Activated T-helper 1 cell treated with anti-CD3 and anti-CD28 coated beads, Interleukin-2, amount 50 U/mL, for 16 hours (primary cell): ENCODE results near the gene SLC35D3.
"Not testable (repeated sequence)": the region's sequence is repeated elsewhere in the genome, so short reads cannot be mapped to it uniquely, and the experiment has no call there.

Experiments used
- DNase-seq, 2 donors: peaks; one replicate each; pipeline ENCODE4 v3.0.0-alpha.2; 2020; ENCODE audit warnings: low read depth in 1 of 2, low spot score in 1 of 2

The SLC35D3 gene

GRCh38 chr6:136922685-136923006, 545 bp downstream of the SLC35D3 start:
- DNase-seq = no peak

- no peak for DNase-seq
Measured at GRCh38 chr6:136923116-136923953, 1.2 kb downstream of the SLC35D3 start.

GRCh38 chr6:136923954-136924673, 2.0 kb downstream of the SLC35D3 start:
- DNase-seq = no peak

- DNase-seq = no peak
Measured at GRCh38 chr6:136926383-136926782, 4.3 kb downstream of the SLC35D3 start.

- DNase-seq = no peak
Measured at GRCh38 chr6:136927292-136927691, 5.2 kb downstream of the SLC35D3 start.

- no peak for DNase-seq
Measured at GRCh38 chr6:136930528-136930927, 8.4 kb downstream of the SLC35D3 start.

- no peak for DNase-seq
Measured at GRCh38 chr6:136932599-136932998, 10.5 kb downstream of the SLC35D3 start.

GRCh38 chr6:136945072-136945471, 23.0 kb downstream of the SLC35D3 start:
- DNase-seq = no peak

GRCh38 chr6:136945711-136946121, 23.6 kb downstream of the SLC35D3 start:
- DNase-seq = no peak

GRCh38 chr6:136947037-136947436, 24.9 kb downstream of the SLC35D3 start:
- DNase-seq = no peak

- not testable (repeated sequence) for DNase-seq
Measured at GRCh38 chr6:136949957-136950356, 27.9 kb downstream of the SLC35D3 start.

- no peak for DNase-seq
Measured at GRCh38 chr6:136950436-136951126, 28.5 kb downstream of the SLC35D3 start.

- no peak for DNase-seq
Measured at GRCh38 chr6:136952714-136953260, 30.7 kb downstream of the SLC35D3 start.

GRCh38 chr6:136955123-136955522, 33.0 kb downstream of the SLC35D3 start:
- DNase-seq = no peak

GRCh38 chr6:136956590-136957544, 34.8 kb downstream of the SLC35D3 start:
- no peak for DNase-seq

- no peak for DNase-seq
Measured at GRCh38 chr6:136958168-136958567, 36.1 kb downstream of the SLC35D3 start.

- DNase-seq = no peak
Measured at GRCh38 chr6:136959471-136959891, 37.4 kb downstream of the SLC35D3 start.

- DNase-seq = not testable (repeated sequence)
Measured at GRCh38 chr6:136959935-136960334, 37.8 kb downstream of the SLC35D3 start.

- DNase-seq = no peak
Measured at GRCh38 chr6:136960781-136961180, 38.7 kb downstream of the SLC35D3 start.

GRCh38 chr6:136961848-136962247, 39.7 kb downstream of the SLC35D3 start:
- no peak for DNase-seq
